Astrocyte (in vitro differentiated cells and primary cell): ENCODE data around the gene C4orf51. TPM values are rescaled to one million over a fixed set of nuclear protein-coding genes. Genes with fewer than 3 reads are reported as not detected.

ENCODE experiments used
- DNase-seq: peaks from one replicate; pipeline ENCODE4 v3.0.0-alpha.2; 2010; ENCODE audit warnings: low read depth
- FAIRE-seq: peaks from 2 replicates; lab custom pipeline; 2011; peaks lifted over from hg19 to GRCh38; lab: Jason Lieb, UNC
- H2AFZ ChIP-seq: 2 replicates; pipeline ENCODE4 v1.6.0; 2012; ENCODE audit warnings: low read depth, low read length, inconsistent platforms
- H3K27ac ChIP-seq: 2 replicates; pipeline ENCODE4 v1.5.1; 2011; ENCODE audit warnings: low read depth, low read length, inconsistent platforms
- H3K27me3 ChIP-seq: 2 replicates; pipeline ENCODE4 v1.6.0; 2011; ENCODE audit warnings: low read length, inconsistent platforms; ENCODE audit not compliant: insufficient read depth
- H3K36me3 ChIP-seq: 2 replicates; pipeline ENCODE4 v1.5.1; 2011; ENCODE audit warnings: low read length, inconsistent platforms; ENCODE audit not compliant: insufficient read depth
- H3K4me1 ChIP-seq: 2 replicates; pipeline ENCODE4 v1.5.1; 2011; ENCODE audit warnings: low read length, inconsistent platforms; ENCODE audit not compliant: insufficient read depth
- H3K4me2 ChIP-seq: 2 replicates; pipeline ENCODE4 v1.6.0; 2012; ENCODE audit warnings: low read length, inconsistent platforms
- H3K4me3 ChIP-seq: 2 replicates; pipeline ENCODE4 v1.5.1; 2011; ENCODE audit warnings: low read depth, mild to moderate bottlenecking, low read length, inconsistent platforms; ENCODE audit not compliant: insufficient read depth
- H3K79me2 ChIP-seq: 2 replicates; pipeline ENCODE4 v1.6.0; 2012; ENCODE audit warnings: mild to moderate bottlenecking, low read length, inconsistent platforms; ENCODE audit not compliant: insufficient read depth
- H3K9ac ChIP-seq: 2 replicates; pipeline ENCODE4 v1.6.0; 2012; ENCODE audit warnings: mild to moderate bottlenecking, low read length, inconsistent platforms
- H3K9me3 ChIP-seq: 2 replicates; pipeline ENCODE4 v1.5.1; 2012; ENCODE audit warnings: low read depth, mild to moderate bottlenecking, low read length, inconsistent platforms; ENCODE audit not compliant: insufficient read depth
- H4K20me1 ChIP-seq: 2 replicates; pipeline ENCODE4 v1.6.0; 2012; ENCODE audit warnings: low read length, inconsistent platforms; ENCODE audit not compliant: insufficient read depth
- H3K27ac Mint-ChIP-seq: one replicate; pipeline ENCODE4 v1.8.0; 2021; ENCODE audit warnings: mild to moderate bottlenecking, mixed read lengths; ENCODE audit not compliant: unreplicated experiment
- H3K27me3 Mint-ChIP-seq: one replicate; pipeline ENCODE4 v1.8.0; 2021; ENCODE audit warnings: low read depth, mixed read lengths; ENCODE audit not compliant: unreplicated experiment
- H3K36me3 Mint-ChIP-seq: one replicate; pipeline ENCODE4 v1.8.0; 2021; ENCODE audit warnings: low read depth, mixed read lengths; ENCODE audit not compliant: unreplicated experiment
- H3K4me1 Mint-ChIP-seq: one replicate; pipeline ENCODE4 v1.8.0; 2021; ENCODE audit warnings: low read depth, mixed read lengths; ENCODE audit not compliant: unreplicated experiment
- H3K4me3 Mint-ChIP-seq: one replicate; pipeline ENCODE4 v1.8.0; 2021; ENCODE audit warnings: mild to moderate bottlenecking, moderate library complexity, mixed read lengths; ENCODE audit not compliant: unreplicated experiment
- H3K9me3 Mint-ChIP-seq: one replicate; pipeline ENCODE4 v1.8.0; 2021; ENCODE audit warnings: mild to moderate bottlenecking, mixed read lengths; ENCODE audit not compliant: unreplicated experiment
- CTCF ChIP-seq: IDR thresholded peaks from 2 replicates; pipeline ENCODE4 v1.5.1; 2011; ENCODE audit warnings: low read depth, mild to moderate bottlenecking, inconsistent platforms, low read length, moderate library complexity; ENCODE audit not compliant: insufficient read depth
- EZH2 ChIP-seq: IDR thresholded peaks from 2 replicates; pipeline ENCODE4 v1.6.1; 2012; ENCODE audit warnings: mild to moderate bottlenecking, low read length, inconsistent platforms; ENCODE audit not compliant: insufficient read depth
- total RNA-seq: library from RNA; stranded (reverse); gene quantifications from 2 replicates; pipeline ENCODE4 v1.2.1, GENCODE V29; 2021

Gene C4orf51
- total RNA-seq, 1 donor from 2014 or later, result not detected

GRCh38 chr4:145732895-145733880 lies 53.2 kb downstream of the C4orf51 start:
- TF ChIP-seq EZH2 (no peak), CTCF (no peak)
- peak overlapping the region; percentile 35 for H3K4me3 ChIP-seq
- Mint-ChIP-seq H3K4me1 (peaks cover 47% of the 10 kb centered on the region), H3K27me3 (no peaks in the 10 kb centered on the region), H3K36me3 (no peaks in the 10 kb centered on the region), H3K4me3 (peak overlapping the region; percentile 71), H3K9me3 (no peaks in the 10 kb centered on the region), H3K27ac (peak overlapping the region; percentile 100)
- no peaks in the 10 kb centered on the region for H4K20me1 ChIP-seq
- no peaks in the 10 kb centered on the region for H3K27me3 ChIP-seq
- peaks cover 31% of the 10 kb centered on the region for H3K4me1 ChIP-seq
- no peaks in the 10 kb centered on the region for H3K79me2 ChIP-seq
- DNase-seq, result peak; percentile 88
- no peak for FAIRE-seq
- peak overlapping the region; percentile 50 for H2AFZ ChIP-seq
- peak overlapping the region; percentile 100 for H3K27ac ChIP-seq
- H3K9me3 ChIP-seq, result no peaks in the 10 kb centered on the region
- H3K9ac ChIP-seq, result peak overlapping the region; percentile 92
- peak overlapping the region; percentile 87 for H3K4me2 ChIP-seq
- H3K36me3 ChIP-seq, result no peaks in the 10 kb centered on the region

DNA sequence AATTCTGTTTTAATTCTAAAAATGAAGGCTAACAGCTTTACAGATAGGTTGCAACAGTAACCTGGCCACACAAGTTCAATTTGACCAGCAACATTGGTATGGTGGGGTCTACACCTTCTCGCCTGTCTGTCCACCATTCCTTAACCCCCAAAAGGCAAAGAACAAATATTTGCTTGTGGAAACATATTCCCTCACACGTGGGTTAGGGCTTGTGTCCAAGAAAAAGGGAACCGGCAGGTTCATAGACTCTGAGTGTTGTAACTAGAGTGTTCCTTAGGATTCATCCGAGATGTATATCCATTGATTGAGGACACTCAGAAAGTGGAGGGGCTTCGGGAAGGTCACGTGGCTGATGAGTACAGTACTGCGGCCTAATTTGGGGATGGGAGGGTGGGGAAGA lies 54.1 kb downstream of the C4orf51 start:
- H3K27ac ChIP-seq, result peak overlapping the region; percentile 100
- peaks cover 31% of the 10 kb centered on the region for H3K4me1 ChIP-seq
- Mint-ChIP-seq H3K36me3 (no peaks in the 10 kb centered on the region), H3K27ac (peak overlapping the region; percentile 100), H3K27me3 (no peaks in the 10 kb centered on the region), H3K9me3 (no peaks in the 10 kb centered on the region), H3K4me1 (peaks cover 47% of the 10 kb centered on the region), H3K4me3 (peak overlapping the region; percentile 71)
- peak; percentile 43 for FAIRE-seq
- H2AFZ ChIP-seq, result no peak overlapping the region
- TF ChIP-seq CTCF (no peak), EZH2 (no peak)
- no peaks in the 10 kb centered on the region for H4K20me1 ChIP-seq
- peak overlapping the region; percentile 46 for H3K4me3 ChIP-seq
- DNase-seq, result peak; percentile 19
- peak overlapping the region; percentile 87 for H3K4me2 ChIP-seq
- no peaks in the 10 kb centered on the region for H3K9me3 ChIP-seq
- H3K9ac ChIP-seq, result peak overlapping the region; percentile 92
- H3K79me2 ChIP-seq, result no peaks in the 10 kb centered on the region
- H3K27me3 ChIP-seq, result no peaks in the 10 kb centered on the region
- H3K36me3 ChIP-seq, result no peaks in the 10 kb centered on the region
